Activated T-helper 17 cell treated with anti-CD3 and anti-CD28 coated beads, Interleukin-2, amount 50 U/mL, for 72 hours (primary cell): ENCODE data around the gene HTT-AS. TPM values are rescaled to one million over a fixed set of nuclear protein-coding genes. Genes with fewer than 3 reads are reported as not detected.

ENCODE experiments used
- ATAC-seq: fragments of 150-1000 bp; cut with Tn5 transposase; replicated peaks from 2 replicates; pipeline ENCODE4 v1.10.0; 2021; ENCODE audit warnings: mild to moderate bottlenecking, moderate library complexity
- H3K27ac Mint-ChIP-seq: one replicate; pipeline ENCODE4 v1.8.0; 2022; ENCODE audit warnings: mixed read lengths
- H3K27me3 Mint-ChIP-seq: one replicate; pipeline ENCODE4 v1.8.0; 2022; ENCODE audit warnings: mixed read lengths
- H3K36me3 Mint-ChIP-seq: one replicate; pipeline ENCODE4 v1.8.0; 2022; ENCODE audit warnings: low read depth, mild to moderate bottlenecking, mixed read lengths
- H3K4me1 Mint-ChIP-seq: one replicate; pipeline ENCODE4 v1.8.0; 2022; ENCODE audit warnings: mixed read lengths
- H3K4me3 Mint-ChIP-seq: one replicate; pipeline ENCODE4 v1.8.0; 2022; ENCODE audit warnings: mild to moderate bottlenecking, mixed read lengths
- H3K9me3 Mint-ChIP-seq: one replicate; pipeline ENCODE4 v1.8.0; 2022; ENCODE audit warnings: mixed read lengths
- total RNA-seq, 2 donors: library from RNA; stranded (reverse); gene quantifications; one replicate each; pipeline ENCODE4 v1.2.3, GENCODE V29; 2022

Gene HTT-AS
- total RNA-seq, 2 donors from 2014 or later, result not detected

GRCh38 chr4:3013839-3014350 is 60.4 kb downstream of the HTT-AS start:
- H3K9me3 Mint-ChIP-seq, result no peaks in the 10 kb centered on the region
- H3K4me1 Mint-ChIP-seq, result peaks cover 20% of the 10 kb centered on the region
- H3K4me3 Mint-ChIP-seq, result peak overlapping the region; percentile 56
- H3K36me3 Mint-ChIP-seq, result peaks cover 5% of the 10 kb centered on the region
- ATAC-seq, result peak; percentile 82
- H3K27ac Mint-ChIP-seq, result peak overlapping the region; percentile 85
- H3K27me3 Mint-ChIP-seq, result peaks cover 9% of the 10 kb centered on the region

Other genes starting within 250 kb of the HTT-AS start
- gene ADD1, start 230.7 kb downstream of the HTT-AS start, total RNA-seq, result 100 to 1,000 TPM; 220 to 254 TPM
- gene NOP14, start 111.1 kb downstream of the HTT-AS start, total RNA-seq, result 10 to 100 TPM; 86.5 to 96.8 TPM
- 1 to 10 TPM; 3.2 to 5.7 TPM for gene GRK4, start 111.0 kb downstream of the HTT-AS start, total RNA-seq
- gene HTT, start 143 bp upstream of the HTT-AS start, total RNA-seq, result 10 to 100 TPM; 58.2 to 63.4 TPM
- gene MSANTD1, start 174.6 kb upstream of the HTT-AS start, total RNA-seq, result 1 to 10 TPM; 1.1 to 1.2 TPM
- gene RGS12, start 218.5 kb upstream of the HTT-AS start, total RNA-seq, result 10 to 100 TPM in 1 of 2 donors, 1 to 10 TPM in 1; 9.2 to 10.6 TPM